Upper lobe of left lung (tissue), 4 donors: Measurements from ENCODE around the gene LASP1.

Source experiments
- CTCF ChIP-seq, 6 experiments: fragments of 450-650 bp in 4 of 6; fragments of 200-600 bp in 2 of 6; sonication (generic) in 2 of 6; IDR thresholded peaks; one replicate each; pipeline ENCODE4 v1.5.1; 2016 to 2019; ENCODE audit warnings: antibody characterized with exemption in 6 of 6
- POLR2AphosphoS5 ChIP-seq, 2 donors: sonication (generic); formaldehyde crosslinking; IDR thresholded peaks; one replicate each; pipeline ENCODE4 v1.5.1; 2017; ENCODE audit warnings: antibody characterized with exemption in 2 of 2

GRCh38 chr17:38914741-38915638 lies 45.1 kb downstream of the LASP1 start:
- no peak for TF ChIP-seq CTCF (IDR thresholded peaks at IDR 0.05)
- TF ChIP-seq POLR2AphosphoS5 (IDR thresholded peaks at IDR 0.05): no peak
